GM23248 (cell line): Measurements from ENCODE around the gene HCN2.

Experiments used
- EZH2 ChIP-seq: fragments of 200-600 bp; sonication (generic); IDR thresholded peaks from 2 replicates; pipeline ENCODE4 v1.6.1; 2018; ENCODE audit warnings: antibody characterized with exemption, mild to moderate bottlenecking; ENCODE audit not compliant: insufficient read depth, poor library complexity, severe bottlenecking
- EZH2phosphoT487 ChIP-seq: fragments of 200-600 bp; sonication (generic); IDR thresholded peaks from 2 replicates; pipeline ENCODE4 v1.6.1; 2018; ENCODE audit warnings: antibody characterized with exemption, moderate library complexity, mild to moderate bottlenecking, low read depth; ENCODE audit not compliant: insufficient read depth

DNA sequence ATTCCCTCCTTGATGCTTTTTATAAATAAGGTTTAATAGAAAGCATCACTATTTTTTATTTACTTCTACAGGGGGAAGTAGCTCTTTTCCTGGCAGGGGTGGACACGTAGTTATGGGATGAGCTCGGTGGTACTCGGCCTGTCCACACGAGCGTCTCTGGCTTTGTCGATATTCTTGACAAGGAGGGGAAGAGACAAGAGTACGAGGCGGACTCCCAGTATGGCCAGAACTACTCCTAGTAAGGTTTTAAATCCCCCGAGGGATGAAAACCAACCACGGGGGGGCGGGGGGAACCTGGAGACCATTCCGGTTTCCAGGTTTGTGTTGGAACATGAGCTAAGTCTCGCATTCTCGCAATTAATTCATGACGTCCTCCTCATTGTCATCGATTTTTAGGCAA lies 22.8 kb upstream of the HCN2 start:
- TF ChIP-seq EZH2 (no peak), EZH2phosphoT487 (no peak)
